Right atrium auricular region (tissue), 2 donors: ENCODE results near the gene DAPK1. TPM values are rescaled to one million over a fixed set of nuclear protein-coding genes. Genes with fewer than 3 reads are reported as not detected.

Experiments
- DNase-seq: peaks from one replicate; pipeline ENCODE4 v3.0.0-alpha.2; 2019; ENCODE audit warnings: low spot score
- H3K27ac ChIP-seq, 2 donors: fragments of 200-600 bp; sonication (generic); 1 replicate in 1 of 2; 2 replicates in 1 of 2; pipeline ENCODE4 v1.5.1; 2016 to 2019
- H3K27me3 ChIP-seq, 2 donors: fragments of 200-600 bp; sonication (generic); one replicate each; pipeline versions ENCODE4 v1.5.1 to v1.6.0; 2017 to 2019
- H3K36me3 ChIP-seq: fragments of 200-600 bp; sonication (generic); one replicate; pipeline ENCODE4 v1.5.1; 2016
- H3K4me1 ChIP-seq, 2 donors: fragments of 200-600 bp; sonication (generic); one replicate each; pipeline versions ENCODE4 v1.5.1 to v1.6.0; 2017 to 2019
- H3K4me3 ChIP-seq, 2 donors: fragments of 200-600 bp; sonication (generic); 1 replicate in 1 of 2; 2 replicates in 1 of 2; pipeline ENCODE4 v1.5.1; 2017 to 2019; ENCODE audit warnings: mild to moderate bottlenecking in 1 of 2, moderate library complexity in 1 of 2
- H3K9me3 ChIP-seq, 2 donors: fragments of 200-600 bp; sonication (generic); one replicate each; pipeline ENCODE4 v1.5.1; 2019
- total RNA-seq, 2 donors: library from RNA; depleted of rRNA; stranded (reverse); fragments of >200 nt; gene quantifications; one replicate each; pipeline ENCODE4 v1.1.0, GENCODE V29; 2016
- TF ChIP-seq, protein P1 (sequence below), 2 donors: fragments of 200-600 bp; sonication (generic); IDR thresholded peaks; one replicate each; pipeline ENCODE4 v1.5.1; 2019; ENCODE audit warnings: antibody characterized with exemption in 2 of 2

The DAPK1 gene
- total RNA-seq, 2 donors from 2014 or later: 10.1 to 23.0 TPM

DNA sequence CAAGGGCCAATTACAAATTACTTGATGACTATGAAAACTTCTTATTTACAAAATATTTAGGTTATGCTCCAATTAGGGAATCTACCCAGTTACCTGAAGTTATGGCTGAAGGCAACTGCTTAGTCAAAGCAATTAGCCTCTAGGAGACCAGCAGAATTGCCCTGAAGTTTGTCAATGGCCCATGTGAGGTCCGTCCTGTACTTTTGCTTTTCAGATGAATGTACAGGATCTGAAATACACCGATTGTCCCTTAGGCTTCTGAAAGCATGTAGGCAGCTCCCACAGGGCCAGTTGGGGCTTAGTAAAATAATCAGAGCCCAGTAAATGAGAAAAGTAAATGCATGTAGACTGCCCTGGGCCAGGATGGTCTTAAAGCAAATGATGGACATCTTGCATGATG, 93.3 kb downstream of the DAPK1 start:
- no peak overlapping the region for H3K27ac ChIP-seq
- no peak for DNase-seq
- H3K27me3 ChIP-seq: no peaks in the 10 kb centered on the region

DNA sequence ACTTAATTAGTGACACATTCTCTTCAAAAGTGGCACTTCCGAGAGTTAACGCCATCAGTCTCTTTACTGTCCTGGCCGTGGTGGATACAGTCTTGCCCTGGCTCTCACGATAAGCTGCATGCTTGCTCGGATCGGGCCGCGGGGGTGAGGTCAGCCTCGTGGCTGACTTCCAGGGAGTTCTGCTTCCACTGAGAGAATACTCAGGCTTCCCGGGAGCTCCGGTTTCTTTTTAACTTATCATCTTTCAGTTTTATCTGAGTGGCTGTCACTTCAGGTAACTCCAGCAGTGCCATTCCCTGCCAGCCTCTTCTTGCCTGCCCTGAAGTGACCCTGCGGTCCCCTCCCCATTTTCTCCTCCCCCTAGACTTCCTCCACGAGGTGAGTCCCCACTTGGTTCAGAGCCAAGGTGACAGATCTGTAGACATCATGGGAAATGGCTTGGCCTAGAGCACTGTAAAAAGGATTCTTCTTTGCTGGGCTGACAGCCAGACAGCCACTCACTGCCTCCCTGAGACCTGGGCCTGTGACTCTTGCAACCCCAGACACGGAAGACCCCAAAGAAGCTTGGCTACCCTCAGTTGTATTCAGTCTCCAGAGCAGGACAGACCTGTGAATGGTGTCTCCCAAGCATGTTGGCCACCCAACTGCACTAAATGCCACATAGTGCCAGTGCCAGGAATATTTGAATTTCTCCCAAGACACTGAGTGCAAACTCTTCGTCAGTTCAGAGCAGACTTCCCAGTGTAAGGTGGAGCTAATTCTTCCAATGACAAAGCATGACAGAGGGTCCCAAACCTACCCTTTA, 95.1 kb downstream of the DAPK1 start:
- DNase-seq: peak; percentile 71
- H3K27me3 ChIP-seq: no peaks in the 10 kb centered on the region
- TF ChIP-seq, protein P1, sequence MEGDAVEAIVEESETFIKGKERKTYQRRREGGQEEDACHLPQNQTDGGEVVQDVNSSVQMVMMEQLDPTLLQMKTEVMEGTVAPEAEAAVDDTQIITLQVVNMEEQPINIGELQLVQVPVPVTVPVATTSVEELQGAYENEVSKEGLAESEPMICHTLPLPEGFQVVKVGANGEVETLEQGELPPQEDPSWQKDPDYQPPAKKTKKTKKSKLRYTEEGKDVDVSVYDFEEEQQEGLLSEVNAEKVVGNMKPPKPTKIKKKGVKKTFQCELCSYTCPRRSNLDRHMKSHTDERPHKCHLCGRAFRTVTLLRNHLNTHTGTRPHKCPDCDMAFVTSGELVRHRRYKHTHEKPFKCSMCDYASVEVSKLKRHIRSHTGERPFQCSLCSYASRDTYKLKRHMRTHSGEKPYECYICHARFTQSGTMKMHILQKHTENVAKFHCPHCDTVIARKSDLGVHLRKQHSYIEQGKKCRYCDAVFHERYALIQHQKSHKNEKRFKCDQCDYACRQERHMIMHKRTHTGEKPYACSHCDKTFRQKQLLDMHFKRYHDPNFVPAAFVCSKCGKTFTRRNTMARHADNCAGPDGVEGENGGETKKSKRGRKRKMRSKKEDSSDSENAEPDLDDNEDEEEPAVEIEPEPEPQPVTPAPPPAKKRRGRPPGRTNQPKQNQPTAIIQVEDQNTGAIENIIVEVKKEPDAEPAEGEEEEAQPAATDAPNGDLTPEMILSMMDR (IDR thresholded peaks at IDR 0.05): no peak

More for the DNA sequence above, 93.3 kb downstream of the DAPK1 start:
- TF ChIP-seq, protein P1 (IDR thresholded peaks at IDR 0.05): no peak
- no peaks in the 10 kb centered on the region for H3K9me3 ChIP-seq
- H3K4me1 ChIP-seq: peaks cover 0 to 38% of the 10 kb centered on the region in 2 donors
- no peak overlapping the region for H3K4me3 ChIP-seq
- H3K36me3 ChIP-seq: no peaks in the 10 kb centered on the region

DNA sequence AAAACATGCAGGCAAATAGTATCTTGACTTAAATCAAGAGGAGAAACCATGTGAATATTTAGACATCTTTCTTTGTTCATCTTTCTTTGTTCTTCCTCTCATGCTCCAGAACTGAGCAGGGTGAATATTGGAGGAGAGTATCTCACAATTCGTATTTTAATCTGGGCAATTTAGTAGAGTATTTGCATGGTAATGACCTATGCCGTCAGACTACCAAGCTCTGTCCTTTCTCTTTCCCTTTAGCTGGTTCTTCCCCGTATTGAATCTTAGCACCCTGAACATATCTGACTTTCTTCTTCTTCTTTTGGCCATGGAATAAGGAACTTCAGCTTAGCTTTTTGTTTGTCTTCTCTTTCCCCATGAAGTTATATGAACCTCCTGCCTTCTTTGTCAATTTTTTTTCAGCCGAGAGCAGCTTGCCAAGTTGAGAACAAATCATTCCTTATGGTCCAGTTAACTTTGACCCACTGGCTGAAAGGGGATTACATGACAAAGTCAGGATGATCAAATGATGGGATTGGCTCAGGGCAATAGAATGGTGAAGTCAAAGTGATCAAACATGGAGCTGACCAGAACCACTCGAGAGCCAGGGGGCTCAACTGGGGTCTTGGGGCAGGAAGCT, 95.8 kb downstream of the DAPK1 start:
- H3K4me1 ChIP-seq: peaks cover 0 to 62% of the 10 kb centered on the region in 2 donors
- no peaks in the 10 kb centered on the region for H3K9me3 ChIP-seq
- H3K36me3 ChIP-seq: no peaks in the 10 kb centered on the region
- no peak overlapping the region for H3K4me3 ChIP-seq
- TF ChIP-seq, protein P1 (IDR thresholded peaks at IDR 0.05): no peak
- H3K27ac ChIP-seq: peak overlapping the region; percentile 58 to 66
- DNase-seq: no peak
- no peaks in the 10 kb centered on the region for H3K27me3 ChIP-seq

More for the DNA sequence above, 95.1 kb downstream of the DAPK1 start:
- Histone ChIP-seq H3K9me3 (no peaks in the 10 kb centered on the region), H3K4me3 (peak overlapping the region in 1 of 2 donors; percentile 8), H3K4me1 (peaks cover 0 to 56% of the 10 kb centered on the region in 2 donors), H3K36me3 (no peaks in the 10 kb centered on the region), H3K27ac (peak overlapping the region; percentile 58 to 66)

DNA sequence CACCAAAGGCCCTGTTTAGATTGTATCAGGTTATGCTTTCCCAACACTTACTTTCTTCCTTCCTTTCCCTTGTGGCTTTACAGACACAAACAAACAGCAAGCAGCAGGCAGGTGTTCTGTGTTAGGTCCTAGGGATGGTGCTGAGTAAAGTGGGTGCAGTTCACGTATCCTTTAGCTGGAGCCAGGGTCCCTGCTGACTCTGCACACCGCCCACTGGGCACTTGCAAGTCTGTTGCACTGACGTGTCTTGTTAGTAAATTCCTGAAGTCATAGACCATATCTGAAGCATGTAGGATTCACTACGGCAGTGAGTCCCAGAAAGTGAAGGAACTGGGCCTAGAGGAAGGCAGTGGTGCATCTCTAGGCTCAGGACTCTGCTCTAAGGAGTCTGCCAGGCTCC, 96.5 kb downstream of the DAPK1 start:
- Histone ChIP-seq H3K27me3 (no peaks in the 10 kb centered on the region), H3K36me3 (no peaks in the 10 kb centered on the region), H3K9me3 (no peaks in the 10 kb centered on the region), H3K4me3 (no peak overlapping the region), H3K27ac (no peak overlapping the region), H3K4me1 (peaks cover 0 to 62% of the 10 kb centered on the region in 2 donors)
- DNase-seq: no peak
- TF ChIP-seq, protein P1 (IDR thresholded peaks at IDR 0.05): no peak

DNA sequence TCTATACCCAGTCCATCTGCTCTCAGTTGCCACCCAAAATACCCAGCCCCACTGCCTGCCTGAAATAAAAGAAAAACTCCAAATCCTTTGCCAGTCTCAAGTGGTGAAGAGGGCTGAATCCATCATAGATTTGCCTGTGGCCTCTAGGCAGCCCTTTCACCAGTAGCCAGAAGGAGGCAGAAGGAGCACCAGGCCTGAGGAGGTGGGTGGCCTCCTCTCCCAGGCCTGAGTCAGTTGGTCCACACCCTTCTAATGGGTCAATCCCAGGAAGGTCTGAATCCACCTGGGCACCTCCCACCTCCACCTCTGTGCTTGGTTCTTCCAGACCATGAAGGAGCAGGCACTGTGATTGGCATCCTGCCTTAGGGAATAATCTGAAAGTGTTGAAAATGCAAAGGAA, 97.0 kb downstream of the DAPK1 start:
- Histone ChIP-seq H3K4me1 (peaks cover 0 to 64% of the 10 kb centered on the region in 2 donors), H3K27me3 (no peaks in the 10 kb centered on the region), H3K4me3 (no peak overlapping the region), H3K9me3 (no peaks in the 10 kb centered on the region), H3K36me3 (no peaks in the 10 kb centered on the region), H3K27ac (no peak overlapping the region)
- DNase-seq: no peak
- TF ChIP-seq, protein P1 (IDR thresholded peaks at IDR 0.05): no peak
